ENCODE data around the gene RINT1.
"Not testable (repeated sequence)": the region's sequence is repeated elsewhere in the genome, so short reads cannot be mapped to it uniquely, and the experiment has no call there.

DNA sequence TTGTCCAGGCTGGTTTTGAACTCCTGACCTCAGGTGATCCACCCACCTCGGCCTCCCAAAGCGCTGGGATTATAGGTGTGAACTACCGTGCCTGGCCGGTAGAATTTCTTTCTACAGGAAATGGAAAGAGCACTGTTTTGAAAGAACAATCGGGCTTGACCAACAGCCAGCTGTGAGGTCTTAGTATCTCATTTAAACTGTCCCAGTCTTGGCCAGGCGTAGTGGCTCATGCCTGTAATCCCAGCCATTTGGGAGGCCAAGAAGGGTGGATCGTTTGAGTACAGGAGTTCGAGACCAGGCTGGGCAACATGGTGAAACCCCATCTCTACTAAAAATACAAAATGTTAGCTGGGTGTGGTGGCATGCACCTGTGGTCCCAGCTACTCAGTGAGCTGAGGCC is 67.1 kb downstream of the RINT1 start:
- TF ChIP-seq EZH2phosphoT487 (IDR thresholded peaks at IDR 0.05; ENCODE audit: insufficient read depth, low read depth); EZH2 (IDR thresholded peaks at IDR 0.05; ENCODE audit: insufficient read depth, poor library complexity, severe bottlenecking): not testable (repeated sequence)
